Camera-type eye (tissue), 1 donor: ENCODE measurements around the gene UBN1. TPM values are rescaled to one million over a fixed set of nuclear protein-coding genes. Genes with fewer than 3 reads are reported as not detected.

Experiments
- total RNA-seq: library from RNA; depleted of rRNA; stranded (reverse); fragments of >200 nt; gene quantifications from one replicate; pipeline ENCODE4 v1.2.3, GENCODE V29; 2014

The UBN1 gene
- 35.6 TPM for total RNA-seq

GRCh38 chr16:4846901-4847773 is at the start of gene UBN1, which contains the start of gene GLYR1:
Gene UBN1 (plus strand): TSS chr16:4847481. CDS start chr16:4852918, 5,437 bp downstream.
Gene GLYR1 (minus strand): TSS chr16:4847288. CDS start chr16:4847265, 23 bp downstream.

DNA sequence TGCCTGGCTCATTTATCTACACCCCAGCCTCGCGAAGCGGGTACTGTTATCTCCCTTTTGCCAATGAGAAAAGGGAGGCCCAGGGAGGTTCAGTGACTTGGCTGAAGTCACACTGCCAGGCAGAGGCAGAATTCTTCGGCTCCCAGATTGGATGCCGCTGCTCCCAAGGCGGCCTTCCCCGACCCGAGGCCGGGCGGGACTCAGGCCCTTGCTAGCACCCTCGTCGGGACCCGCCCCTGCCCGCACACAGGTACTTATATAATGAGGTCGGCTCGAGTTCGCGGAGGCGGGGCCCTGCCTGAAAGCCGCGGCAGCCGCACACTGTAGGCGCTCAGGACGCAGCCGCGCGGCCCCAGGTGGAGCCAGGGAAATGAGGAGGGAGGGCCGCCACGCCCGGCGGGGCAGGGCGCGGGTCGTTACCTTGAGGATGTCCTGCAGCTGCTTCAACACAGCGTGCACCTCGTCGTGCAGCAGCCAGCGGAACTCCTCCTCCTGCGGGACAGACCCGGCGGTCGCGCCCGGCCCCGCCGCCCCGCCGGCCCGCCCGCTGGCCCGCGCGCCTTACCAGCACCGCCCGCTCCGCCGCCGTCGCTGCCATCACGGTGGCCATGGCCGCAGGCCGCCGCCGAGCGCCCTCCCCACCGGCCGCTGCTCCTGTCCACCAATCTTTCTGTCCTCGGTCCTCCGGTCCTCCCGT is 45.2 kb upstream of the UBN1 start, which contains the start of gene ROGDI:
ROGDI (minus strand) TSS at position 672 of the 697 bp plus-strand sequence; CDS start at position 610, 62 bp downstream.

Other genes with a start within 250 kb of the UBN1 start
- 6.1 TPM for gene UBALD1, start 232.6 kb upstream of the UBN1 start, total RNA-seq
- 62.8 TPM for gene MGRN1, start 222.7 kb upstream of the UBN1 start, total RNA-seq
- 39.9 TPM for gene NUDT16L1, start 153.9 kb upstream of the UBN1 start, total RNA-seq
- 40.5 TPM for gene ANKS3, start 113.2 kb upstream of the UBN1 start, total RNA-seq
- 0.71 TPM for gene DNAAF8, start 112.9 kb upstream of the UBN1 start, total RNA-seq
- 26.8 TPM for gene ZNF500, start 80.3 kb upstream of the UBN1 start, total RNA-seq
- not detected for gene SEPTIN12, start 59.1 kb upstream of the UBN1 start, total RNA-seq
- not detected for gene SMIM22, start 52.1 kb upstream of the UBN1 start, total RNA-seq
- 52.9 TPM for gene ROGDI, start 44.8 kb upstream of the UBN1 start, total RNA-seq
- 90.4 TPM for gene GLYR1, start 193 bp upstream of the UBN1 start, total RNA-seq
- gene PPL, start 89.7 kb downstream of the UBN1 start, total RNA-seq, result 37.7 TPM
- gene SEC14L5, start 110.8 kb downstream of the UBN1 start, total RNA-seq, result 2.8 TPM
- 17.6 TPM for gene NAGPA, start 186.5 kb downstream of the UBN1 start, total RNA-seq
- 1.2 TPM for gene C16orf89, start 218.5 kb downstream of the UBN1 start, total RNA-seq
- gene ALG1, start 224.4 kb downstream of the UBN1 start, total RNA-seq, result 19.8 TPM